Fibroblast of skin of abdomen (primary cell): ENCODE measurements around the gene FKBP15.

Experiments
- DNase-seq: peaks from one replicate; pipeline ENCODE4 v3.0.0-alpha.2; 2013

FKBP15 gene

GRCh38 chr9:113235701-113236255, 14.7 kb upstream of the FKBP15 start:
- DNase-seq, result peak; percentile 15

- DNase-seq, result no peak
Observed at GRCh38 chr9:113231701-113232100, 10.6 kb upstream of the FKBP15 start.

- no peak for DNase-seq
Observed at GRCh38 chr9:113228130-113228665, 7.1 kb upstream of the FKBP15 start.

- no peak for DNase-seq
Observed at GRCh38 chr9:113227436-113227835, 6.4 kb upstream of the FKBP15 start.

- DNase-seq, result peak; percentile 45
Observed at GRCh38 chr9:113223963-113224362, 2.9 kb upstream of the FKBP15 start.

- peak; percentile 13 for DNase-seq
Observed at GRCh38 chr9:113222482-113222841, 1.4 kb upstream of the FKBP15 start.

GRCh38 chr9:113221800-113222481, 864 bp upstream of the FKBP15 start:
- DNase-seq, result no peak

- no peak for DNase-seq
Observed at GRCh38 chr9:113220467-113221002, 542 bp downstream of the FKBP15 start.

GRCh38 chr9:113219969-113220368, 1.1 kb downstream of the FKBP15 start:
- DNase-seq, result peak; percentile 56

- DNase-seq, result no peak
Observed at GRCh38 chr9:113219186-113219936, 1.7 kb downstream of the FKBP15 start.

GRCh38 chr9:113216406-113216805, 4.7 kb downstream of the FKBP15 start:
- DNase-seq, result no peak

- DNase-seq, result peak; percentile 20
Observed at GRCh38 chr9:113215132-113215531, 5.9 kb downstream of the FKBP15 start.

- no peak for DNase-seq
Observed at GRCh38 chr9:113210815-113211214, 10.3 kb downstream of the FKBP15 start.

- DNase-seq, result no peak
Observed at GRCh38 chr9:113205861-113206260, 15.2 kb downstream of the FKBP15 start.

- no peak for DNase-seq
Observed at GRCh38 chr9:113205432-113205831, 15.6 kb downstream of the FKBP15 start.

GRCh38 chr9:113199683-113200329, 21.3 kb downstream of the FKBP15 start:
- DNase-seq, result no peak

- DNase-seq, result no peak
Observed at GRCh38 chr9:113192455-113192854, 28.6 kb downstream of the FKBP15 start.

GRCh38 chr9:113187929-113188595, 33.0 kb downstream of the FKBP15 start:
- peak; percentile 85 for DNase-seq

- no peak for DNase-seq
Observed at GRCh38 chr9:113186137-113186755, 34.8 kb downstream of the FKBP15 start.

GRCh38 chr9:113185271-113185670, 35.8 kb downstream of the FKBP15 start:
- no peak for DNase-seq

GRCh38 chr9:113184539-113184938, 36.5 kb downstream of the FKBP15 start:
- no peak for DNase-seq
